ENCODE measurements around the gene CLCN3. TPM values are rescaled to one million over a fixed set of nuclear protein-coding genes. Genes with fewer than 3 reads are reported as not detected.

Gene CLCN3
- total RNA-seq, 1 donor from 2014 or later, result 58.1 TPM

GRCh38 chr4:169663831-169664230 lies 43.5 kb downstream of the CLCN3 start:
- H3K4me3 Mint-ChIP-seq (ENCODE audit: unreplicated experiment), result no peak overlapping the region
- H3K36me3 Mint-ChIP-seq (ENCODE audit: unreplicated experiment), result peaks cover 14% of the 10 kb centered on the region
- peaks cover under 1% of the 10 kb centered on the region for H3K9me3 Mint-ChIP-seq (ENCODE audit: unreplicated experiment)
- H3K27me3 Mint-ChIP-seq (ENCODE audit: unreplicated experiment), result no peaks in the 10 kb centered on the region
- no peak for DNase-seq
- peaks cover 7% of the 10 kb centered on the region for H3K4me1 Mint-ChIP-seq (ENCODE audit: low read depth, unreplicated experiment)
- no peak overlapping the region for H3K27ac Mint-ChIP-seq (ENCODE audit: unreplicated experiment)
- no peak for TF ChIP-seq CTCF (IDR thresholded peaks at IDR 0.05; ENCODE audit: partially characterized antibody, unreplicated experiment)

GRCh38 chr4:169664615-169665014 lies 44.2 kb downstream of the CLCN3 start:
- H3K36me3 Mint-ChIP-seq (ENCODE audit: unreplicated experiment), result peaks cover 14% of the 10 kb centered on the region
- no peak overlapping the region for H3K27ac Mint-ChIP-seq (ENCODE audit: unreplicated experiment)
- H3K27me3 Mint-ChIP-seq (ENCODE audit: unreplicated experiment), result no peaks in the 10 kb centered on the region
- peaks cover 7% of the 10 kb centered on the region for H3K4me1 Mint-ChIP-seq (ENCODE audit: low read depth, unreplicated experiment)
- TF ChIP-seq CTCF (IDR thresholded peaks at IDR 0.05; ENCODE audit: partially characterized antibody, unreplicated experiment), result no peak
- no peak for DNase-seq
- peaks cover 1% of the 10 kb centered on the region for H3K9me3 Mint-ChIP-seq (ENCODE audit: unreplicated experiment)
- H3K4me3 Mint-ChIP-seq (ENCODE audit: unreplicated experiment), result no peak overlapping the region

- peaks cover 1% of the 10 kb centered on the region for H3K9me3 Mint-ChIP-seq (ENCODE audit: unreplicated experiment)
- no peak overlapping the region for H3K4me3 Mint-ChIP-seq (ENCODE audit: unreplicated experiment)
- no peak for DNase-seq
- no peak for TF ChIP-seq CTCF (IDR thresholded peaks at IDR 0.05; ENCODE audit: partially characterized antibody, unreplicated experiment)
- peaks cover 5% of the 10 kb centered on the region for H3K4me1 Mint-ChIP-seq (ENCODE audit: low read depth, unreplicated experiment)
- no peak overlapping the region for H3K27ac Mint-ChIP-seq (ENCODE audit: unreplicated experiment)
- peaks cover 14% of the 10 kb centered on the region for H3K36me3 Mint-ChIP-seq (ENCODE audit: unreplicated experiment)
- no peaks in the 10 kb centered on the region for H3K27me3 Mint-ChIP-seq (ENCODE audit: unreplicated experiment)
These were observed 44.8 kb downstream of the CLCN3 start for GRCh38 chr4:169665046-169665737.

- no peak for DNase-seq
- H3K36me3 Mint-ChIP-seq (ENCODE audit: unreplicated experiment), result peaks cover 14% of the 10 kb centered on the region
- H3K9me3 Mint-ChIP-seq (ENCODE audit: unreplicated experiment), result peaks cover 1% of the 10 kb centered on the region
- TF ChIP-seq CTCF (IDR thresholded peaks at IDR 0.05; ENCODE audit: partially characterized antibody, unreplicated experiment), result no peak
- no peak overlapping the region for H3K4me3 Mint-ChIP-seq (ENCODE audit: unreplicated experiment)
- no peaks in the 10 kb centered on the region for H3K27me3 Mint-ChIP-seq (ENCODE audit: unreplicated experiment)
- H3K4me1 Mint-ChIP-seq (ENCODE audit: low read depth, unreplicated experiment), result peaks cover 2% of the 10 kb centered on the region
- no peak overlapping the region for H3K27ac Mint-ChIP-seq (ENCODE audit: unreplicated experiment)
These were observed 47.8 kb downstream of the CLCN3 start for GRCh38 chr4:169668069-169668721.

GRCh38 chr4:169675825-169676224 lies 55.4 kb downstream of the CLCN3 start:
- Mint-ChIP-seq H3K4me1 (ENCODE audit: low read depth, unreplicated experiment) (peaks cover 6% of the 10 kb centered on the region), H3K27me3 (ENCODE audit: unreplicated experiment) (peaks cover 3% of the 10 kb centered on the region)
- DNase-seq, result no peak

More at GRCh38 chr4:169675825-169676224, 55.4 kb downstream of the CLCN3 start:
- Mint-ChIP-seq H3K9me3 (ENCODE audit: unreplicated experiment) (peaks cover 9% of the 10 kb centered on the region), H3K36me3 (ENCODE audit: unreplicated experiment) (peaks cover 15% of the 10 kb centered on the region), H3K4me3 (ENCODE audit: unreplicated experiment) (no peak overlapping the region), H3K27ac (ENCODE audit: unreplicated experiment) (no peak overlapping the region)
- no peak for TF ChIP-seq CTCF (IDR thresholded peaks at IDR 0.05; ENCODE audit: partially characterized antibody, unreplicated experiment)

All from glutamatergic neuron (in vitro differentiated cells).